Glutamatergic neuron (in vitro differentiated cells): Measurements from ENCODE around the gene PMP22. TPM values are rescaled to one million over a fixed set of nuclear protein-coding genes. Genes with fewer than 3 reads are reported as not detected.

Source experiments
- DNase-seq: peaks from one replicate; pipeline ENCODE4 v3.0.0; 2022
- H3K27ac Mint-ChIP-seq: one replicate; pipeline ENCODE4 v1.8.0; 2020; ENCODE audit warnings: mild to moderate bottlenecking, mixed read lengths, inconsistent platforms; ENCODE audit not compliant: unreplicated experiment
- H3K27me3 Mint-ChIP-seq: one replicate; pipeline ENCODE4 v1.8.0; 2020; ENCODE audit warnings: mild to moderate bottlenecking, moderate library complexity, mixed read lengths, inconsistent platforms; ENCODE audit not compliant: unreplicated experiment
- H3K36me3 Mint-ChIP-seq: one replicate; pipeline ENCODE4 v1.8.0; 2020; ENCODE audit warnings: mild to moderate bottlenecking, mixed read lengths, inconsistent platforms; ENCODE audit not compliant: unreplicated experiment
- H3K4me1 Mint-ChIP-seq: one replicate; pipeline ENCODE4 v1.8.0; 2020; ENCODE audit warnings: mild to moderate bottlenecking, low read depth, mixed read lengths, inconsistent platforms; ENCODE audit not compliant: unreplicated experiment
- H3K4me3 Mint-ChIP-seq: one replicate; pipeline ENCODE4 v1.8.0; 2020; ENCODE audit warnings: mild to moderate bottlenecking, mixed read lengths, inconsistent platforms; ENCODE audit not compliant: unreplicated experiment
- H3K9me3 Mint-ChIP-seq: one replicate; pipeline ENCODE4 v1.8.0; 2020; ENCODE audit warnings: mild to moderate bottlenecking, moderate library complexity, mixed read lengths, inconsistent platforms; ENCODE audit not compliant: unreplicated experiment
- total RNA-seq: library from RNA; stranded (reverse); fragmentation: NEBNext Ultra II Directional; extraction: Animal tissue kit (Norgen Biotek cat#: 25700); gene quantifications from one replicate; pipeline ENCODE4 v1.2.1, GENCODE V29; 2021; ENCODE audit not compliant: unreplicated experiment
- TF ChIP-seq, protein P1 (sequence below): fragments of 200-600 bp; sonication (generic); IDR thresholded peaks from one replicate; pipeline ENCODE4 v1.5.0; 2021; ENCODE audit not compliant: partially characterized antibody, unreplicated experiment

Gene PMP22
- total RNA-seq, 1 donor from 2014 or later = 0.56 TPM

DNA sequence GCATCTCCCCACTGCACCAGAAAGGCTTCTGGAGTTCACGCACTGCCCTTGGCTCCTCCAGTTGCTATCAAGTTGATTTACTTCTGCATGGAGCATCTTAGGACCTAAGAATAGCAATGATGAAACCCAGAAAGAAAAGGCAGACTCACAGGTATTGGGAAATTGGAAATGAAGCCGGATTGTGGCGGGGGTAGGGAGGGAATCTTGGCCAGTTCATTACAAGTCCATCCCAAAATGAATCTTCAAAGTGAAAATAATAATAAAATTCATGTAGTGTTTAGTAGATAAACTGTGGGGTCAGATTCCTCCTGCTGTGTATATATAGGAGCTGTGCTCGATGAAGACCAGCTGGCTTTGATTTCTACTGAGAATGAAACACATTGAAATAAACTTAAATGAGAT, 42.6 kb upstream of the PMP22 start:
- TF ChIP-seq, protein P1, sequence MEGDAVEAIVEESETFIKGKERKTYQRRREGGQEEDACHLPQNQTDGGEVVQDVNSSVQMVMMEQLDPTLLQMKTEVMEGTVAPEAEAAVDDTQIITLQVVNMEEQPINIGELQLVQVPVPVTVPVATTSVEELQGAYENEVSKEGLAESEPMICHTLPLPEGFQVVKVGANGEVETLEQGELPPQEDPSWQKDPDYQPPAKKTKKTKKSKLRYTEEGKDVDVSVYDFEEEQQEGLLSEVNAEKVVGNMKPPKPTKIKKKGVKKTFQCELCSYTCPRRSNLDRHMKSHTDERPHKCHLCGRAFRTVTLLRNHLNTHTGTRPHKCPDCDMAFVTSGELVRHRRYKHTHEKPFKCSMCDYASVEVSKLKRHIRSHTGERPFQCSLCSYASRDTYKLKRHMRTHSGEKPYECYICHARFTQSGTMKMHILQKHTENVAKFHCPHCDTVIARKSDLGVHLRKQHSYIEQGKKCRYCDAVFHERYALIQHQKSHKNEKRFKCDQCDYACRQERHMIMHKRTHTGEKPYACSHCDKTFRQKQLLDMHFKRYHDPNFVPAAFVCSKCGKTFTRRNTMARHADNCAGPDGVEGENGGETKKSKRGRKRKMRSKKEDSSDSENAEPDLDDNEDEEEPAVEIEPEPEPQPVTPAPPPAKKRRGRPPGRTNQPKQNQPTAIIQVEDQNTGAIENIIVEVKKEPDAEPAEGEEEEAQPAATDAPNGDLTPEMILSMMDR = no peak
- H3K4me1 Mint-ChIP-seq = no peaks in the 10 kb centered on the region
- H3K9me3 Mint-ChIP-seq = no peaks in the 10 kb centered on the region

DNA sequence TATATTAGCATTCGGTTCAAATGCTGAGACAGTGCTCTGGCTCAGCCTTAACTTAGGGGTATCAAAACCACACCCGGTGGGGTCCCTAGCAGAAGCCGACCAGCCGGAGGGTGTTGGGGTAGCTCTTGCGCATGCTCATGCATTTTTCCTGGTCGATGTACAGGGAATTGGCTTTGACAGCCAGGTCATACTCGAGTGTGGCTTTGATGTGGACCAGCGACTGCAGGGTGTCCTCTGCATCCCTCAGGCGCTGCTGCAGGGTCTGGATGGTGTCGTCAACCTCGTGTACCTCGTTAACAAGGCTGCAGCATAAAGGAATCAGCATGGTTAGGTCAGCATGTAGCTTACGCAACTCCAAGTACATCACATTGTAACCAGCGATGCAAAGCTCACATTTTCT, 38.7 kb upstream of the PMP22 start:
- no peak for DNase-seq

More for the DNA sequence above, 42.6 kb upstream of the PMP22 start:
- no peaks in the 10 kb centered on the region for H3K36me3 Mint-ChIP-seq
- H3K27ac Mint-ChIP-seq = no peak overlapping the region
- DNase-seq = no peak
- no peak overlapping the region for H3K4me3 Mint-ChIP-seq
- peaks cover 1% of the 10 kb centered on the region for H3K27me3 Mint-ChIP-seq

DNA sequence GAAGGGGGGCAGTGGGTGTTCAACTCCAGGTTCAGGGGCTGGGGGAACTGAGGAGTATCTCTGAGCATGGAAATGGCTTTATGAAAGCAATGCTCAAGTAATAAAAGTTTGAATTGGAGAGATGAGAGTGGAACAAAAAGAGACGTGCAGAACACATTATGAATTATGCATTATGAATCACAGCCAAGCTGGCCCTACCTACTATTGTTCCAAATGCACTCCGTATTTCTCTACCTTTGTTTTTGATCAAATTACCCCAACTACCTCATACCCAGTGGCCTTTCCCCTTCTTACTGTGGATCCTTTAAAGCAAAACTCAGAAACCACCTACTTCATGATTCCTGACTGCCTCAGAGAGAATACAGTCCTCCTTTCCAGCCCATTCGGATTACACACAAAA, 38.1 kb upstream of the PMP22 start:
- no peak overlapping the region for H3K27ac Mint-ChIP-seq
- H3K4me1 Mint-ChIP-seq = no peaks in the 10 kb centered on the region
- DNase-seq = no peak
- peaks cover 1% of the 10 kb centered on the region for H3K27me3 Mint-ChIP-seq
- H3K4me3 Mint-ChIP-seq = no peak overlapping the region
- H3K9me3 Mint-ChIP-seq = no peaks in the 10 kb centered on the region
- TF ChIP-seq, protein P1 = no peak
- H3K36me3 Mint-ChIP-seq = no peaks in the 10 kb centered on the region

More for the DNA sequence above, 38.7 kb upstream of the PMP22 start:
- H3K36me3 Mint-ChIP-seq = no peaks in the 10 kb centered on the region
- no peaks in the 10 kb centered on the region for H3K4me1 Mint-ChIP-seq
- H3K4me3 Mint-ChIP-seq = no peak overlapping the region
- no peaks in the 10 kb centered on the region for H3K9me3 Mint-ChIP-seq
- TF ChIP-seq, protein P1 = no peak
- no peak overlapping the region for H3K27ac Mint-ChIP-seq
- peaks cover 1% of the 10 kb centered on the region for H3K27me3 Mint-ChIP-seq

DNA sequence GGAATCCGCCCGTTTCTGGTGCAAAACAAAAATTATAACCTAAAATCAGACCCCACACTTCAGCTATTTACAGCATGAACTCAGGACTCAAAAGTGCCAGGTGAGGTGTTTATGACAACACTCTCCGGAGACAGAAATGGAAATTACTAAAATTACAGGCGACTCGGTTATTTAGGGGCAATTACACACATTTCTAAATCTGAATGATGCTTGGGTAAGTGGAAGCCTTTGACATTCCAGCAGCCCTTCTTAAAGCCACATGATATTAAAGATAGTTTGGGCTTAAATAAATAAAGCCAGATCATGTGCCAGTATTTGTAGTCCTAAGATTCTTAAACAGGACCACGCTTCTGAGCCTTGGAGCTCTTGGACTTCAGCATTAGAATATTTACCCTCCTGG, 36.7 kb upstream of the PMP22 start:
- Mint-ChIP-seq H3K27me3 (peaks cover 1% of the 10 kb centered on the region), H3K9me3 (no peaks in the 10 kb centered on the region), H3K4me1 (no peaks in the 10 kb centered on the region), H3K36me3 (no peaks in the 10 kb centered on the region), H3K4me3 (no peak overlapping the region), H3K27ac (no peak overlapping the region)
- DNase-seq = no peak
- TF ChIP-seq, protein P1 = no peak

DNA sequence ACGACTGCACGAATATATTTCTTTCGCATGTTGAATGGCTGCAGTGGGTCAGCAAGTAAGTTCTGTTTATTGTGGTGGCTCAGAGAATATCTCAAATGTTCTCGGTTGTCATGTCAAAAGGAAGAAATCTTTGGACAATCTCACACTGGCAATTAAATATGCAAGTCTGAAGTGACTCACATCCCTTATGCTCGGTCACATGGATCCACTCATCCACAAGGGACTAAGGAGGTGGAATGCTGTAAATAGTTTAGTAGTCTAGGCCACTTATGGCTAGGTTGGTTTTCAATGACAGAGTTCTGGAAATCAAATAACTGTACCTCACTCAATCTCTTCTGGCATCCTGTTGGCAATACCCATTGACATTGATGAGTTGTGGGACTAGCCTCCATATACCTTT, 33.0 kb upstream of the PMP22 start:
- Mint-ChIP-seq H3K4me3 (no peak overlapping the region), H3K4me1 (no peaks in the 10 kb centered on the region), H3K9me3 (no peaks in the 10 kb centered on the region), H3K36me3 (no peaks in the 10 kb centered on the region), H3K27me3 (no peaks in the 10 kb centered on the region), H3K27ac (no peak overlapping the region)
- TF ChIP-seq, protein P1 = no peak
- no peak for DNase-seq
